Prostate gland (tissue), 2 donors: ENCODE data around the gene LUC7L.

ENCODE experiments used
- CTCF ChIP-seq, 4 experiments: fragments of 200-600 bp in 2 of 4; fragments of 450-650 bp in 2 of 4; sonication (generic) in 2 of 4; IDR thresholded peaks; 1 replicate in 3 of 4; 2 replicates in 1 of 4; pipeline ENCODE4 v1.5.1; 2016 to 2019; ENCODE audit warnings: antibody characterized with exemption in 4 of 4, mild to moderate bottlenecking in 2 of 4, moderate library complexity in 2 of 4
- POLR2A ChIP-seq: fragments of 450-650 bp; IDR thresholded peaks from one replicate; pipeline ENCODE4 v1.6.1; 2016; ENCODE audit warnings: antibody characterized with exemption, mild to moderate bottlenecking
- POLR2AphosphoS5 ChIP-seq: sonication (generic); formaldehyde crosslinking; IDR thresholded peaks from one replicate; pipeline ENCODE4 v1.6.1; 2017; ENCODE audit warnings: antibody characterized with exemption

- TF ChIP-seq CTCF (IDR thresholded peaks at IDR 0.05) (no peak), POLR2AphosphoS5 (no peak), POLR2A (no peak)
Observed at GRCh38 chr16:191831-192230, 37.4 kb downstream of the LUC7L start.
